Transverse colon (tissue), 4 donors: ENCODE results near the gene ARIH2.

ENCODE experiments used
- EP300 ChIP-seq: sonication (generic); formaldehyde crosslinking; IDR thresholded peaks from one replicate; pipeline ENCODE4 v1.6.1; 2017; ENCODE audit warnings: antibody characterized with exemption, low read depth
- POLR2A ChIP-seq: fragments of 450-650 bp; IDR thresholded peaks from one replicate; pipeline ENCODE4 v1.6.1; 2016; ENCODE audit warnings: antibody characterized with exemption, mild to moderate bottlenecking, moderate library complexity
- POLR2AphosphoS5 ChIP-seq, 3 donors: sonication (generic); formaldehyde crosslinking; IDR thresholded peaks; one replicate each; pipeline ENCODE4 v1.6.1; 2016; ENCODE audit warnings: antibody characterized with exemption in 3 of 3
- TF ChIP-seq, protein P1 (sequence below), 5 experiments: fragments of 200-600 bp in 3 of 5; fragments of 450-650 bp in 2 of 5; sonication (generic) in 3 of 5; IDR thresholded peaks; 1 replicate in 2 of 5; 2 replicates in 3 of 5; pipeline ENCODE4 v1.5.1; 2016 to 2017; ENCODE audit warnings: antibody characterized with exemption in 5 of 5, inconsistent platforms in 3 of 5, mild to moderate bottlenecking in 2 of 5, moderate library complexity in 1 of 5

DNA sequence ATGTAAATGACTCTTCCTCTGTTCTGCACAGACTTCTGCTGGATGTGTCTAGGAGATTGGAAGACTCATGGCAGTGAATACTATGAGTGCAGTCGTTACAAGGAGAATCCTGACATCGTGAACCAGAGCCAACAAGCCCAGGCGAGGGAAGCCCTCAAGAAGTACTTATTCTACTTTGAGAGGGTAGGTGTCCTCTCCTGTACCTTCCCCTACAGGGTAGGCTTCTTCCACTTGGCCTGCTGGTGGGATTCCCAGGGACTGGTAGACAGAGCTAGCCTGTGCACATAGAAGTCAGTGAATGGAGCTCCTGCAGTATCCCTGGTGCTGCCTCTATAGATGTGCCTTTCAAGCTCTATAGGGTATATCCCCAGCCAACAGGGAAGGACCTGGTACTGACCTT, 60.8 kb downstream of the ARIH2 start:
- TF ChIP-seq POLR2A (no peak), EP300 (no peak), POLR2AphosphoS5 (IDR thresholded peaks at IDR 0.05) (no peak)
- TF ChIP-seq, protein P1, sequence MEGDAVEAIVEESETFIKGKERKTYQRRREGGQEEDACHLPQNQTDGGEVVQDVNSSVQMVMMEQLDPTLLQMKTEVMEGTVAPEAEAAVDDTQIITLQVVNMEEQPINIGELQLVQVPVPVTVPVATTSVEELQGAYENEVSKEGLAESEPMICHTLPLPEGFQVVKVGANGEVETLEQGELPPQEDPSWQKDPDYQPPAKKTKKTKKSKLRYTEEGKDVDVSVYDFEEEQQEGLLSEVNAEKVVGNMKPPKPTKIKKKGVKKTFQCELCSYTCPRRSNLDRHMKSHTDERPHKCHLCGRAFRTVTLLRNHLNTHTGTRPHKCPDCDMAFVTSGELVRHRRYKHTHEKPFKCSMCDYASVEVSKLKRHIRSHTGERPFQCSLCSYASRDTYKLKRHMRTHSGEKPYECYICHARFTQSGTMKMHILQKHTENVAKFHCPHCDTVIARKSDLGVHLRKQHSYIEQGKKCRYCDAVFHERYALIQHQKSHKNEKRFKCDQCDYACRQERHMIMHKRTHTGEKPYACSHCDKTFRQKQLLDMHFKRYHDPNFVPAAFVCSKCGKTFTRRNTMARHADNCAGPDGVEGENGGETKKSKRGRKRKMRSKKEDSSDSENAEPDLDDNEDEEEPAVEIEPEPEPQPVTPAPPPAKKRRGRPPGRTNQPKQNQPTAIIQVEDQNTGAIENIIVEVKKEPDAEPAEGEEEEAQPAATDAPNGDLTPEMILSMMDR (IDR thresholded peaks at IDR 0.05), result no peak
